ENCODE measurements around the gene AQP5. TPM values are rescaled to one million over a fixed set of nuclear protein-coding genes. Genes with fewer than 3 reads are reported as not detected.

Gene AQP5
- total and polyA plus RNA-seq, 2 experiments from 2014 or later: not detected

DNA sequence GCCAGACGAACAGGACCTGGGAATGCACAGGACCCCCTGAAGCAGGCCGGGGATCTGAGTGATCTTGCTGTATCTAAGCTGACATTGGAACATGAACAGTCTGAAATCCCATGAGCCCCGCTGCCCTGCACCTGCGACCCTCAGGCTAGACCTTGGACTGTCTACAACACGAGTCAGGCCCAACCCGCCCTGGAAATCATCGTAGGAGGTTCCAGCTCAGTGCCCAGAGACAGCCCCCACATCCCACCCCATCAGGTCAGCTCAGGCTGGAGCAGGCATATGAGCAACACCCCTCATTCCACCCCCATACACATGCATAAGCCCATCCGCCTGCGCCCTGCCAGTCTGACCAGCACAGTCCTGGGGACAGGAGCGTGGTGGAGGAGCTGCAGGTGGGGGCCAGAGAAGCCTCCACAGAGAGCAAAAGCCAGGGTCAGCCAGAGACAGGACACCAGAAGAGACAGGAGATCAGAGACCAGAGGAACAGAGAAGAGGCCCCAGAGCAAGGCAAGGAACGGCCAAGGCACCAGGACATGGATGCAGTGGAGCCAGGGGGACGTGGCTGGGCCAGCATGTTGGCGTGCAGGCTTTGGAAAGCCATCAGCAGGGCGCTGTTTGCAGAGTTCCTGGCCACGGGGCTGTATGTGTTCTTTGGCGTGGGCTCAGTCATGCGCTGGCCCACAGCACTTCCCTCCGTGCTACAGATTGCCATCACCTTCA lies 11.1 kb downstream of the AQP5 start, which contains the start of gene AQP6:
Gene AQP6, plus strand, starts transcription at position 307 of the 720 bp plus-strand sequence. Its CDS starts 227 bp downstream, at position 534.
- Histone ChIP-seq H3K79me2 (ENCODE audit: insufficient read depth) (no peaks in the 10 kb centered on the region), H3K9ac (no peak within 1 kb of the TSS), H3K36me3 (ENCODE audit: low read depth) (no peaks in the 10 kb centered on the region), H3K9me3 (ENCODE audit: low read depth) (no peaks in the 10 kb centered on the region), H2AFZ (no peak within 1 kb of the TSS), H3F3A (ENCODE audit: insufficient read depth) (no peaks in the 10 kb centered on the region), H3K27ac (no peak within 1 kb of the TSS), H3K9me2 (ENCODE audit: insufficient read depth) (no peaks in the 10 kb centered on the region), H3K4me3 (no peak within 1 kb of the TSS), H4K20me1 (ENCODE audit: insufficient read depth) (no peaks in the 10 kb centered on the region), H3K4me1 (ENCODE audit: insufficient read depth) (no peaks in the 10 kb centered on the region), H3K27me3 (replicated peaks; ENCODE audit: insufficient read depth) (peaks cover 15% of the 10 kb centered on the region), H3K4me2 (ENCODE audit: unreplicated experiment) (no peak within 1 kb of the TSS)
- WGBS, 2 experiments (ENCODE audit: low coverage in 1 of 2, low lambda C conversion rate in 2 of 2, missing lambda C conversion rate in 2 of 2): 81 to 85% methylated on average over 18 of the region's 18 CpGs
- TF ChIP-seq EZH2 (IDR thresholded peaks at IDR 0.05; ENCODE audit: insufficient read depth, poor library complexity, severe bottlenecking) (no peak), EZH2phosphoT487 (IDR thresholded peaks at IDR 0.05; ENCODE audit: insufficient read depth, low read depth) (no peak)
- DNase-seq: no peak
- in situ Hi-C loops (cut with MboI): no loop called here

DNA sequence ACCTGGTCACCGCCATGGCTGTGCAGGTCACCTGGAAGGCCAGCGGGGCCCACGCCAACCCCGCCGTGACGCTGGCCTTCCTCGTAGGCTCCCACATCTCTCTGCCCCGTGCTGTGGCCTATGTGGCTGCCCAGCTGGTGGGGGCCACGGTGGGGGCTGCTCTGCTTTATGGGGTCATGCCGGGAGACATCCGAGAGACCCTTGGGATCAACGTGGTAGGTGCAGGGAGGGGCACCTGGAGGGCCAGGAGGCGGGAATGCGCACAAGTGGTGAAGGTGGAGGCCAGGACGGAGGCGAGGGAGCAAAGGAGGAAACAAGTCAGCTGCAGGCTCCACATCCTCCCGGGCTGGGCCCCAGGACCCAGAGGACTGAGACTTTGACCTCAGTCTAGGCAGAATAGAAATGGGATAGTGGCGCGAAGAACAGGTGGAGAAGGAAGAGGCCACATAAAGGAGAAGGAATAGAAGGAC lies 11.7 kb downstream of the AQP5 start:
- TF ChIP-seq EZH2phosphoT487 (IDR thresholded peaks at IDR 0.05; ENCODE audit: insufficient read depth, low read depth) (no peak), EZH2 (IDR thresholded peaks at IDR 0.05; ENCODE audit: insufficient read depth, poor library complexity, severe bottlenecking) (no peak)
- Histone ChIP-seq H3K4me1 (ENCODE audit: insufficient read depth) (no peaks in the 10 kb centered on the region), H3K4me3 (no peak overlapping the region), H3K9me3 (ENCODE audit: low read depth) (no peaks in the 10 kb centered on the region), H3K27me3 (replicated peaks; ENCODE audit: insufficient read depth) (peaks cover 12% of the 10 kb centered on the region), H3K27ac (no peak overlapping the region), H3F3A (ENCODE audit: insufficient read depth) (no peaks in the 10 kb centered on the region), H3K79me2 (ENCODE audit: insufficient read depth) (no peaks in the 10 kb centered on the region), H3K9me2 (ENCODE audit: insufficient read depth) (no peaks in the 10 kb centered on the region), H3K9ac (no peak overlapping the region), H2AFZ (no peak overlapping the region), H3K36me3 (ENCODE audit: low read depth) (no peaks in the 10 kb centered on the region), H4K20me1 (ENCODE audit: insufficient read depth) (no peaks in the 10 kb centered on the region), H3K4me2 (ENCODE audit: unreplicated experiment) (no peak overlapping the region)
- in situ Hi-C loops (cut with MboI): no loop called here
- no peak for DNase-seq
- 88% methylated on average over 19 of the region's 19 CpGs for WGBS, 2 experiments (ENCODE audit: low coverage in 1 of 2, low lambda C conversion rate in 2 of 2, missing lambda C conversion rate in 2 of 2)

DNA sequence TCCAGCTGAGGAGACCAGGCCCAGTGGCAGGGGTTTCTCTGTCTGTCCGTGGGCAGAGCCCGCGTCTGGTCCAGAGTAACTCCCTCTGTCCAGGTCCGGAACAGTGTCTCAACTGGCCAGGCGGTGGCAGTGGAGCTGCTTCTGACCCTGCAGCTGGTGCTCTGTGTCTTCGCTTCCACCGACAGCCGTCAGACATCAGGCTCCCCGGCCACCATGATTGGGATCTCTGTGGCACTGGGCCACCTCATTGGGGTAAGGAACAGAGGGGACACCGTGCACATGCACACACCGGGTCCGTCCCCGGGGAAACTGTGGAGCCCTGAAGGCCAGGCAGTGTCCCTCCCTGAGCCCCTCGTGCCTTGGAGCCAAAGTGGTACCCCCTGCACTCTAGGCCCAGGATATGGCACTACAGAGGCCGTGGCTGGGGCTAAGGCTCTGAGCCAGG lies 12.6 kb downstream of the AQP5 start:
- H3K4me2 ChIP-seq (ENCODE audit: unreplicated experiment): no peak overlapping the region
- H3K27ac ChIP-seq: no peak overlapping the region
- in situ Hi-C loops (cut with MboI): no loop called here
- no peak overlapping the region for H2AFZ ChIP-seq
- TF ChIP-seq EZH2phosphoT487 (IDR thresholded peaks at IDR 0.05; ENCODE audit: insufficient read depth, low read depth) (no peak), EZH2 (IDR thresholded peaks at IDR 0.05; ENCODE audit: insufficient read depth, poor library complexity, severe bottlenecking) (no peak)
- peak; percentile 45 for DNase-seq
- H3F3A ChIP-seq (ENCODE audit: insufficient read depth): no peaks in the 10 kb centered on the region
- H3K27me3 ChIP-seq (replicated peaks; ENCODE audit: insufficient read depth): peaks cover 9% of the 10 kb centered on the region
- H4K20me1 ChIP-seq (ENCODE audit: insufficient read depth): no peaks in the 10 kb centered on the region
- H3K9me2 ChIP-seq (ENCODE audit: insufficient read depth): no peaks in the 10 kb centered on the region
- 89 to 91% methylated on average over 15 of the region's 15 CpGs for WGBS, 2 experiments (ENCODE audit: low coverage in 1 of 2, low lambda C conversion rate in 2 of 2, missing lambda C conversion rate in 2 of 2)
- H3K4me3 ChIP-seq: no peak overlapping the region
- H3K9ac ChIP-seq: no peak overlapping the region
- H3K79me2 ChIP-seq (ENCODE audit: insufficient read depth): no peaks in the 10 kb centered on the region
- H3K36me3 ChIP-seq (ENCODE audit: low read depth): no peaks in the 10 kb centered on the region
- H3K9me3 ChIP-seq (ENCODE audit: low read depth): no peaks in the 10 kb centered on the region
- H3K4me1 ChIP-seq (ENCODE audit: insufficient read depth): no peaks in the 10 kb centered on the region

DNA sequence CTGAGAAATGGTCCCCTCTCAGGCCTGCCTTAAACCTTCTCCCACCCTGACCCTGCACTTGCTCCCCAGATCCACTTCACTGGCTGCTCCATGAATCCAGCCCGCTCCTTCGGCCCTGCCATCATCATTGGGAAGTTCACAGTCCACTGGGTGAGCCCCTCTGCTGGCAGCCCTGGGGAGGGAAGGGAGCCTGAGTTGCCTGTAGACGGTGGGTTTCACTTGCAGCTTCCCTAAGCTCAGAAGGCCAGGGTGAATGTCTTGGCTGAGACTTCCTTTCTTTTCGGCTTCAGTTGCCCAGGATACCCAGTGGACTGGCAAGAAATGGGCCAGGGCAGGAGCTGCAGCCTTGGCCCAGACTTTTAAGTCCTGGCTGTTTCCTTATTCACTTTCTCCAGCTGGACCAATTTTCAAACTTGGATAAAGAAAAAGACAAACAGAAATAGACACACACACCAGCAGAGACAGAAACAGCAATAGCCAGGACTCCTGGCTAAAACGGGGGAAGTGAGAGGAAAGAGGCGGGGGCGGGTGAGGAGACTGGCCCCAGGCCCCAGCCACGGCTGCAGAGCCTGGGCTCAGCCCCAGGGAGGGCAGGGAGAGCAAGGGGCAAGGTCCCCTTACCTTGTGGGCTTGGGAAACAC lies 13.1 kb downstream of the AQP5 start:
- Histone ChIP-seq H4K20me1 (ENCODE audit: insufficient read depth) (no peaks in the 10 kb centered on the region), H3K36me3 (ENCODE audit: low read depth) (no peaks in the 10 kb centered on the region), H3K79me2 (ENCODE audit: insufficient read depth) (no peaks in the 10 kb centered on the region), H3K27ac (no peak overlapping the region), H3K27me3 (replicated peaks; ENCODE audit: insufficient read depth) (peaks cover 9% of the 10 kb centered on the region), H3K4me3 (no peak overlapping the region), H3K9me2 (ENCODE audit: insufficient read depth) (no peaks in the 10 kb centered on the region), H3K4me2 (ENCODE audit: unreplicated experiment) (no peak overlapping the region), H2AFZ (no peak overlapping the region), H3K4me1 (ENCODE audit: insufficient read depth) (no peaks in the 10 kb centered on the region), H3F3A (ENCODE audit: insufficient read depth) (no peaks in the 10 kb centered on the region), H3K9me3 (ENCODE audit: low read depth) (no peaks in the 10 kb centered on the region), H3K9ac (no peak overlapping the region)
- 48 to 62% methylated on average over 5 to 8 of the region's 8 CpGs for WGBS, 2 experiments (ENCODE audit: low coverage in 1 of 2, low lambda C conversion rate in 2 of 2, missing lambda C conversion rate in 2 of 2)
- in situ Hi-C loops (cut with MboI): no loop called here
- TF ChIP-seq EZH2phosphoT487 (IDR thresholded peaks at IDR 0.05; ENCODE audit: insufficient read depth, low read depth) (no peak), EZH2 (IDR thresholded peaks at IDR 0.05; ENCODE audit: insufficient read depth, poor library complexity, severe bottlenecking) (no peak)
- DNase-seq: no peak

Measured in GM23248 (cell line).